GM06990 (cell line): ENCODE measurements around the gene NID2.

Experiments
- DNase-seq: peaks from one replicate; pipeline ENCODE4 v3.0.0-alpha.2; 2011; ENCODE audit not compliant: insufficient read length; ENCODE audit errors: extremely low read depth
- H3K27me3 ChIP-seq: replicated peaks from 2 replicates; pipeline ENCODE4 v1.6.0; 2011; ENCODE audit warnings: low read length; ENCODE audit not compliant: control insufficient read depth, insufficient read depth
- H3K36me3 ChIP-seq: 2 replicates; pipeline ENCODE4 v1.5.1; 2011; ENCODE audit warnings: low read length; ENCODE audit not compliant: control insufficient read depth, insufficient read depth
- H3K4me3 ChIP-seq: replicated peaks from 2 replicates; pipeline ENCODE4 v1.5.1; 2011; ENCODE audit warnings: low read depth, mild to moderate bottlenecking, control low read depth, low read length
- CTCF ChIP-seq: IDR thresholded peaks from 2 replicates; pipeline ENCODE4 v1.5.1; 2011; ENCODE audit warnings: low read length, control low read depth, mild to moderate bottlenecking, inconsistent platforms; ENCODE audit not compliant: insufficient read depth, poor library complexity, severe bottlenecking

Gene NID2

GRCh38 chr14:52031781-52032180 is 37.1 kb downstream of the NID2 start:
- Histone ChIP-seq H3K27me3 (no peaks in the 10 kb centered on the region; the same call in 1 of the 2 replicates), H3K36me3 (no peaks in the 10 kb centered on the region), H3K4me3 (no peak overlapping the region)
- no peak for TF ChIP-seq CTCF
- DNase-seq, result no peak

GRCh38 chr14:52029881-52030280 is 39.0 kb downstream of the NID2 start:
- no peak for TF ChIP-seq CTCF
- no peaks in the 10 kb centered on the region for H3K36me3 ChIP-seq
- H3K27me3 ChIP-seq, result no peaks in the 10 kb centered on the region; the same call in 1 of the 2 replicates
- no peak for DNase-seq
- H3K4me3 ChIP-seq, result no peak overlapping the region

- Histone ChIP-seq H3K36me3 (no peaks in the 10 kb centered on the region), H3K4me3 (no peak overlapping the region)
Observed at GRCh38 chr14:52026901-52027300, 42.0 kb downstream of the NID2 start.

GRCh38 chr14:52026017-52026660 is 42.7 kb downstream of the NID2 start:
- DNase-seq, result no peak
- no peak for TF ChIP-seq CTCF
- Histone ChIP-seq H3K36me3 (no peaks in the 10 kb centered on the region), H3K27me3 (no peaks in the 10 kb centered on the region), H3K4me3 (no peak overlapping the region)

More at GRCh38 chr14:52026901-52027300, 42.0 kb downstream of the NID2 start:
- H3K27me3 ChIP-seq, result no peaks in the 10 kb centered on the region
- DNase-seq, result no peak
- no peak for TF ChIP-seq CTCF

GRCh38 chr14:52025310-52025709 is 43.5 kb downstream of the NID2 start:
- H3K36me3 ChIP-seq, result no peaks in the 10 kb centered on the region
- H3K27me3 ChIP-seq, result no peaks in the 10 kb centered on the region
- TF ChIP-seq CTCF, result no peak
- no peak for DNase-seq
- no peak overlapping the region for H3K4me3 ChIP-seq

GRCh38 chr14:52023518-52023917 is 45.3 kb downstream of the NID2 start:
- Histone ChIP-seq H3K27me3 (no peaks in the 10 kb centered on the region), H3K4me3 (no peak overlapping the region), H3K36me3 (no peaks in the 10 kb centered on the region)
- no peak for DNase-seq
- TF ChIP-seq CTCF, result no peak
